GM19468 (cell line): ENCODE results near the gene ATP8B1.

Source experiments
- ATAC-seq: cut with Tn5 transposase; IDR thresholded peaks from one replicate; pipeline ENCODE4 v1.9.1; 2021; ENCODE audit warnings: mild to moderate bottlenecking, moderate library complexity, moderate number of reproducible peaks; ENCODE audit not compliant: unreplicated experiment; ENCODE audit errors: extremely low read depth

ATP8B1 gene

DNA sequence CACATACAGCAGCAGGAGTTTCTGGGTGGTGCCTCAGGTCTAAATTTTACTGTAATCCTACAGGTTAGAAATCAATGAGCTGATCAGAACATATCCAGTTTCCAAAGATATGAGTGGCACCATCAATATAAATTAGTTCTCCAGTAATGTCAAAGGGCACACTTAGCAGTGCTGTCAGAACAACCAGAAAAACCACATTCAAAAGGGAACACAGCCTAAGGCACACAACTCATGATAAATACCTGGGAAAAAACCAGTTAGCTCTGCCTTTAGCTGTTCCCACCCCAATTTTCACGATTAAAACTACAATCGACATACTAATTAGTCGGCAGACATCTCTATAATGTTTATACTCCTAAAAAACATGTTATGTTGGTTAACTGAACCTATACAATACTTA, 31.5 kb downstream of the ATP8B1 start:
- ATAC-seq: no peak

DNA sequence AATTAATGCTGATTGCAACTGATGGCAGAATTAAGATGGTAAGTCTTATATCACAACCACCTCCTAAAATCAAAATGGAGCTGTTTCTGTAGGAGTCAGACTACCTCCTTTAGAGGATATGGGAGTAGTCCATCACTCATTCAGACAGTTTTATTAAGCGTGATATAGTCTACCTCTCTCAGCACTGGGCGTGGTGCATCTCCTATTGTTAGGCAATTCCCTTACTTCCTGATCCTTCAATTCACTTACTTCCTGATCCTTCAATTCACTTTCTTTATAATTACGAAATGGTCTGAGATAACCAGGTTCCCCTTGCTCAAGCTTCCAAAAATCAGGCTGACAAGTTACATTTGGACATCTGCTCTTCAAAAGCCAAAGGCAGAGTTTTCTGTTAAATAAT, 31.9 kb downstream of the ATP8B1 start:
- no peak for ATAC-seq

DNA sequence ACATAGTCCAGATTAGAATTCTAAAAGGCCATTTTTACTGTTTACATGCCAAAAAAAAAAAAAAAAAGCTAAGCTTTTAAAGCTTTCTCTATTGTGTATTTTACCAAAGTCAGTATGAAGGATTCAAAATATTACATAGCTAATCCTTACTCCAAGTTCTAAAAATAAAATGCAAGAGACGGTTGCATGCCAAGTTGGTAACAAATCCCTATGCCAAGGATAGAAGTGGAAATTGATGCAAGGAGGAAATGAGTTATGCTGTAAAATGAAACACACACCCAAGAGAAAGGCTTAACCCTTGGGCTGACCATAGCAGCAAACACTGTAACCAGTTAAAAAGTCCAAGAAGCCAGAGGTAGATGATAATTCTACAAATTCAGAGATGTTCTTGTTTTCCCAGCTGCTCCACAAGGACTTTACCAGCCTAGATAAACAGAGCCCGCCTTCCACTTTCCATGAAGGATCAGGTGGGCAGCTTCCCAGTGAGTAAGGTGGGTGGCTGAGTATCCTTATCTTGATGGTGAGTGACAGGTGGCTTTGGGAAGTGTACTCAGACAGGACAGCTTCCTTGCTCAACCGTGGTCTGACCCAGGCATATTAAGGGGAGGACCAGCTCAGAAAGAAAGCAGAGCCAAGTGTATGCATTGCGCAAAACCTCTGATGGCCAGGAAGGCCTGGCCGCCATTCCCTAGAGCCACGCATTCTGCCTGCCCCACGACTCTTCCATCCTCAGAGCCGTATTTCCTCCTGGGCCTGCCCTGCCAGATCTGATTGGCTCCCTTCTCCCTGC, 34.4 kb downstream of the ATP8B1 start:
- ATAC-seq: no peak

DNA sequence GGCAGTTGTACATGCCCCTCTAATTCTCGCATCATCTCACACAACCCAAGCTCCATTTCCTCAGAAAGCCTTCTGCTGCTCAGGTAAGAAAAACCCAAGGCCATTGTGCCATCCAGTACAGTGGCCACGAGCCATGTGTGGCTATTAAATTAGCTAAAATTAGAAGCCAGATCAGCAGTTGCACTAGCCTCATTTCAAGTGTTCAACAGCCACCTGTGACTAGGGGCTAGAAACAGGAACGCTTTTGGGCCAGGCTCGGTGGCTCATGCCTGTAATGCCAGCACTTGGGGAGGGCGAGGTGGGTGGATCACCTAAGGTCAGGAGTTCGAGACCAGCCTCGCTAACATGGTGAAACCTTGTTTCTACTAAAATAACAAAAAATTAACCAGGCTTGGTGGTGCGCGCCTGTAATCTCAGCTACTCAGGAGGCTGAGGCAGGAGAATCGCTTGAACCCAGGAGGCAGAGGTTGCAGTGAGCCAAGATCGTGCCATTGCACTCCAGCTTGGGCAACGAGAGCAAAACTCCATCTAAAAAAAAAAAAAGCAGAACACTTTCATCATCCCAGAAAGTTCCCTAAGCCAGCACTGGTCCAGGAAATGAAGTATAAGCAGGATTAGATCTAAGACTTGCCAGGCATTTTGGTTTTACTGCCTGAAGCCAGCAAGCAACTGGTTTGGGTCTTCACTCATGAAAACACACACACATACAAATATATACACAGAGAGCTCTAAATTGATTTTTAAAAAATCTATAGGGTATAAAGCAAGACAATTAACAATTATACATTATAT, 35.7 kb downstream of the ATP8B1 start:
- no peak for ATAC-seq

DNA sequence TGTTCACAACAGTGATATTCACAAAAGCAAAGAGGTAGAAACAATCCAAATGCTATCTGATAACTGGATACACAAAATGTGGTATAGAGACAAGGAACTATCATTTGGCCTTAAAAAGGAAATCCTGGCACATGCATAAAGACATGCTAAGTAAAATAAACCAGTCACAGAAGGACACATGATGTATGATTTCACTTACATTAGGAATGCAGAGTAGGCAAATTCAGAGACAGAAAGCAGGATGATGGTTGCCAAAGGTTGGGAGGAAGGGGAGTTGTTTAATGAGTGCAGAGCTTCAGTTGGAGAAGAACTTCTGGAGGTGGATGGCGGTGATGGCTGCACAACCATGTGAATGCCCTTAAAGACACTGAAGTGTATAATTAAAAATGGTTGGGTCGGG, 38.1 kb downstream of the ATP8B1 start:
- no peak for ATAC-seq

DNA sequence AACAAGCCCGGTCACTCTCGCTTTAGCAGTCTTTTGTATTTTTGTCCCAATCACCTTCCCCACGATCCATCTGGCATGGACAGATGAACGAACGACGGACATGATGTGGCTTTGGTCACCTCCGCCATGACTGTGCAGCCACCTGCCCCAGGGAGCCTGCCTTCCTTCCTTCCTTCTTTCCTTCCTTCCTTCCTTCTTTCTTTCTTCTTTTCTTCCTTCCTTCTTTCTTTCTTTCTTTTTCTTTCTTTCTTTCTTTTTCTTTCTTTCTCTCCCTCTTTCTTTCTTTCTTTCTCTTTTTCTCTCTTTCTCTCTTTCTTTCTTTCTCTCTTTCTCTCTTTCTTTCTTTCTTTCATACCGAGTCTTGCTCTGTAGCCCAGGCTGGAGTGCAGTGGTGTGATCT, 39.0 kb downstream of the ATP8B1 start:
- ATAC-seq: no peak

DNA sequence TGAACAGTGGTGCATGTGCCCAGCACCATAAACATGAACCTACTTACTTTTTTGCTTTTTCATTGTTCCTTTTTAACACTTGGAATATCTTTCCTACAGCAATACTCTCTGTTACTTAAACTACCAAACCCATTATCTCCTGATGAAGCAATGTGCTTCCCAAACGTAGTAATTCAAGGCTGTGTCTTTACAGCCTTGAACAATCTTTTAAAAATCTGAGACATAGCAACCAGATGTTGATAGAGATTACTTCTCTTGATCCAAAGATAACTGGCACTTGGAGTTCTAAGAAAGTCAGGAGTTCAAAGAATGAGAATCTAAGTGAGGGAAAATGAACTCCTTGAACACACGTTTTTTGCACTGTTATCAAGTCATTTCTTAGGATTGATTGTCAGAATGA, 40.4 kb downstream of the ATP8B1 start:
- ATAC-seq: no peak

DNA sequence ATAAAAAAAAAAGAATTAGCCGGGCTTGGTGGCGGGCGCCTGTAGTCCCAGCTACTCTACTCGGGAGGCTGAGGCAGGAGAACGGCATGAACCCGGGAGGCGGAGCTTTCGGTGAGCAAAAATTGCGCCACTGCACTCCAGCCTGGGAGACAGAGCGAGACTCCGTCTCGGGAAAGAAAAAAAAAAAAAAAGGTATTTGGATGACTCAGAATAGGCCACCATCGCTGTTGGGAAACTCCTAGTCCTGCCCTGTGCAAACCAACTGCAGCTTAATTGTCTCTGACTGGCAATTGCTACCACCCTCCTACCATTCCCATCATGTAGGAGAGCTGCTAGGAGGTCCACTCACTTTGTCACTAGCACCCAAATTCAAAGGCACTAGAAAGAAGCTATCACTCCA, 43.5 kb downstream of the ATP8B1 start:
- ATAC-seq: no peak

DNA sequence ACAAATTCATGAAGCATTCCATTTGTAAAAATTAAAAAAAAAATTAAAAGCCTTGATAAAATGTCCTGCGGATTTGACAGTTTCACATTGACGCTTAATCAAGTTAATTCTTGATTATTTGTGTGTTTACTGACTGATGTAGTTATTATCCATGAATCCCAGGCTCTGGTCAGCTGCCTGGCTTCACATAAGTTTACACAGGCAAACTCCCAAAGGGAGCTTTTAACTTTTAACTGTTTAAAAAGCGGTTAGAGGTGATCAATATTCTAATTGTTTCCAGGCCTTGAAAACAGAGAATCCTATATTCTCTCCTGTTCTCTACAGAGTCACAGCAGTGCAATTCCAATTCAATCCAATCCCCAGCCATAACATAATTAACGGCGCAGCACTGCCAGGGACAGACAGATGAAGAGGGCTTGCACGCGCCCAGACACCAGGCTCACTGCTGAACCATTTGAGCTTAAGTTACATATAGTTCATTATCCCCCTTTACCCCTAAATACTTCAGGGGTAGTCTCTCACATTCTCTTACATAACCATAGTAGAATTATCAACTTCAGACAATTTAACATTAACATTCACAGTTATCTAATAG, 47.5 kb downstream of the ATP8B1 start:
- no peak for ATAC-seq

DNA sequence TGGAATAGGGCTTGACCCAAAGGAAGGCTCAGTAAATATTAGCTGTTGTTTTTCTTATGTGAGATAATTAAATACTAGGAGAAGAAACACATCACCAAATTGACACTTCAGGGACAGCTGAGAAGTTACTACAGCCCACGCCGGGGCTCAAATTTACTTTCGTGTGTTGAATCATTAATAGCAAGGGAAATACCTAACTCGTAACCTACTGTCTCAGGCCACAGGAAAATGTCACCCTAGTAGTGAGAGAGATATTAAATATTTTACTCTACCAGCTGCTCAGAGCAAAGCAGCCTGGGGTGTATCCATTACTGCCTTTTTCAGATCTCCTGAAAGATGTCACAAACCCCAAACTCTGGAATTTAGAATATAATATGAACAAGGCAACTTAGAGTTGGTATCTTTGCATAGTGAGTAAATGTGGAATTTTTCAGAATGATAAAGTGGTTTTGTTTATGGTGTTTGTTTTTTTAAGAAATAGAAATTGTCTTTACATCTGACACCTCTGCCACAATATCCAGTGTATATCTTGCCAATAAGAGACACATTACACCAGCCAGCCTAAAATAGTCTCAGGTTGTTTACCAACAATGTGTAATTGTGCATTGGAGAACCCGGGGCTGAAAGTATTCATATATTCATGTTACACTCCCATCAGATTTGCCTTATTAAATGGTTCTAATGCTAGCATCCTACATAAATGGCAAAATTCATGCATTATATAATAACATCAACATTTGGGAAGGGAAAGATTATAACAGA, 48.4 kb downstream of the ATP8B1 start:
- peak; percentile 79 for ATAC-seq

DNA sequence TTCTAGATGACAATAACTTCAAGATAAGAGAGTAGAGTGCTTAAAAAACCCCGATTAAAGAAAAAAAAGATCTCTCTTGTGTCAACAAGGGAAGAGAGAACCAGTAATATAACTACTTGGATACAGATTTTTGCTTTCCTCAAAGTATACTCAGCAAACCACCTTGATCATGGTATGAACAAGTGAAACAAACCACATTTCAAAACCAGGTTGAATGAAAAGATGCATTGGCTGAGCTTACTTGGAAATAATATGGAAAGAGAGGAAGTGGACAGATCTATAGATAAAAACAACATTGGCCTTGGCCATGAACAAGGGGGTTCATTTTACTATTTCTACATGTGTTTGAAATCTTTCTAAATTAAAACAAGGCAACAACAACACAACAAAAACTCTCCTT, 50.1 kb downstream of the ATP8B1 start:
- ATAC-seq: no peak

DNA sequence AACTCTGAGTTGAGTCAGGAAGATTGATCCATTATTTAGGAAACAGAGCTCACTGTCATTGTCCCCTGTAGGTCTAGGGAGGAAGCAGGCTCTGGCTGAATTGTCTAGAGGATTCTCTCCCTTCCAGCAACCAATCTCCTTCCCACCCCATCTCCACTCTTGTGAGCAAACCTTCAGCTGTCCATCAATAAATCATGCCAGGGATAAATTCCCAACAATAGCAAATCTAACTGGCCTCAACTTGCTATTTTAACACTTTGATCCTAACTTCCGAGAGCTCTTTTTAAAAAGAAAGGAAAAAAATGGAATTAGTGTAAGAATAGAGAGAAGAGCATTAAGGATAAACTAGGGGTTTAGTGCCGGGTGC, 53.5 kb downstream of the ATP8B1 start:
- no peak for ATAC-seq

DNA sequence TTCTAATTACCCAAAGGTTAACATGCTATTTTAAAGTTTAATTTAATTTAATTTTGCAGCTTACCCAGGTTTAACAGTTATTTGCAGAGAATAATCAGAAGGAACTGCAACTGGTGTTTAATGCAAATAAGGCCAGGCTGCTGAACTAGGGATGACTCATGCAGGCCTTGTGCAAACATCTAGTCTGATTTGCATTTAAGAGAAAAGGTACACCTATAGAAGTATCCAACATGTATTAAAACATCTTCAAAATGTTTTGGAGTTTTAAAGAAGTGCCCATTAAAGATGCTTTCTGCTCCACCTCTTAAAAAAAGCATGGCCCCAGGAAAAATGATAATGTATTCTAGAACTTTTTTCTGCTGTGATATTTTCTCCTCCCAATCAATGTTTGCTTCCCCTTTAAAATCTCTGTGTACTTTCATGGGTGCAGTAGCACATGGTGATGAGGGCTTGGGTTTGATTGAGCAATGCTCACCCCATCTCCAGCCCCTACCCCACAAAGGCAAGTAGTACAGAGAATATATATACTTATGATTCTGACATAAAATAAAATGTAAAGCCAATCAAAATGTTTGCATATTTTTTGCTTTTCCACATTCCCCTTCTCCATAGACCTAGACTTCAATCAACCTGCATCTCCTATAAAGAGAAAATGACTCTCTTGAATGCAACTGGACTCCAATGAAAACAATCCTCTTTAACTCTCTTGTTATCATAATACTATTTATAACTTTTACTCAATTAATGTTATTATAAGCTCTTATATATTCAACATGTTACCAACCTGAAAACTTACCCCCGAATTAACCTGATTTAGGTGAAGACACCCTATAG, 54.1 kb downstream of the ATP8B1 start:
- peak; percentile 72 for ATAC-seq

DNA sequence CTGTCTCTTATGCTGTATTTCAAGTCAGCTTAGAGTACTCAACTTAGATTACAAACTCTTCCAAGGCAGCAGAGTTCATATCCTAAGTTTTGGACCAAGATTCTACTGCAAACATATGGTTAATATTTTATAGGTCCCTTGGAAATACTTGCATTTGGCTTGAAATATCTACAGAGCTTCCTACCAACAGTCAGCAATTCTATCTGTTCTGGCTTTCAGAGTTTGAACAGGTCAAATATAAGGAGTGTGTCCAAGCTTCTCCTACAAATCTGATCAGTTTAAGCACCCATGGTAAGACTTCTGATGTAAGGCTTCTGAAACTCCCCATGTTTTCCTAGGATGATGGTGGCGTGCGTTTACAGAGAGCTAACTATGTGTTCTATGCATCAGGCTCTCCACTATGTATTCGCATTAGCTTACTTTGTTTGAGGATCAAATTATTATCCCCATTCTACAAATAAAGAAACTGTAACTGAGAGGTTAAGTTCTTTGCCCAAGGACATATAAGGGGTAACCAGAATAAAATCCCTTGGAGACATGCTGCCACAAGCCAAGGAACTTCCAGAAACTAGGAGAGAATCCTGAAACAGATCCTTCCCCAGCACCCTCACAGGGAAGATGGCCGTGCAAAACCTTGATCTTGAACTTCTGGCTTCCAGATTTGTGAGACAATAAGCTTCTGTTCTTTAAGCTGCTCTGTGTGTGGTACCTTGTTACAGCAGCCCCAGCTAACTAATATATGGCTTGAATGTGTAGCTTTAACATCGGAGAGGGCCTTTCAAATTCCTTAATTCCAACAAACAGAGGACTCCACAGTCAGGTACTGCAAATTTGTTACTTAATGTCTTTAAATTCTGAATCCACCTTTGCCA, 55.1 kb downstream of the ATP8B1 start:
- no peak for ATAC-seq

DNA sequence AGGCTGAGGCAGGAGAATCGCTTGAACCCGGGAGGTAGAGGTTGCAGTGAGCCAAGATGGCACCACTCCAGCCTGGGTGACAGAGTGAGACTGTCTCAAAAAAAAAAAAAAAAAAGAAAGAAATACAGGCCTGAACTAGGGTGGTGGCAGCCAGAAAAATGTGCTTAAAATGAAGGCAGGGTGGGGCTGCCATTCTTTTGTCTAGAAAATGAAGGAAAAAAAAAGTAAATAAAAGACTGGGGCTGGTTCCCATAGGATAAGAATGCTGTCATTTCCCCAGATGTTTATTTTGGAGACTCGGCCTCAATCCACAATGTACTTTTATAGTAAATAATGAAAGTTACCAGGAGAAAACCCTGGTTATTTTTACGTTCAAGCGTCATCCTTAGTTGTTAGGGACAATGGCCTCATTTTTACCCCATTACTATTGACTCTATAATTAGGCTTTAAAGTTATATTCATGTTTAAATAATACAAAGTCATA, 58.9 kb downstream of the ATP8B1 start:
- ATAC-seq: no peak

DNA sequence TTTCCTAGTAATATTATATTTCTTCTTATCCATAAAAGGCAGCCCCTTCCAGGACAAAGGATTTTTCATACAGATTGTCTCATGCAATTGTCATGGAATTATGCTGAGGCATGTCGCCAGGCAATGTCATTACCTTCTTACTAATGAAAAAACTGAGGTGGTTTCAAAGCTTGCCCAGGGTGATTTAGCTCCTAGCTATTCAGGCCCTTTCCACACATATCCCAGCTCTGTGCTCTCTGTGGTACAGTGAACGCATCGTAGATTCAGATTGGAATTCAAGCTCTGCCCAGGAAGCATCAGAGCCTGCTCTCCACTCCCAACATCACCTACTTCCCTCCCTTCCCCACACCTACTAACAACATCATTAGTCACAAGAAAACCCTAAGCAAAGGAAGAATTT, 60.1 kb downstream of the ATP8B1 start:
- ATAC-seq: no peak

DNA sequence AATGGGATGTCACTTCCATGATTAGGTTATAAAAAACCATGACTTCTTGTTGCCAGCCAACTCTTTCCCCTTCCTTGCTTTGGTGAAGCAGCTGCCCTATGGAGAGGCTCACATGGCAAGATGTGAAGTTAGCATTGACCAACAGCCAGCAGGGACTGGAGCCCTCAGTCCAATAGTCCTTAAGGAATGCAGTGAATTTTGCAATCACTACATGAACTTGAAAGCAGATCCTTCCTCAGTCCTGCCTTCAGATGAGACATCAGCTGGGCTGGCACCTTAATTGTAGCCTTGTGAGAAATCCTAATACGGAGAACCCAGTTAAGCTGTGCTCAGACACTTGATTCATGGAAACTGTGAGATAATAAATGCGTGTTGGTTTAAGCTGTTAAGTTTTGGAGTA, 61.8 kb downstream of the ATP8B1 start:
- no peak for ATAC-seq

DNA sequence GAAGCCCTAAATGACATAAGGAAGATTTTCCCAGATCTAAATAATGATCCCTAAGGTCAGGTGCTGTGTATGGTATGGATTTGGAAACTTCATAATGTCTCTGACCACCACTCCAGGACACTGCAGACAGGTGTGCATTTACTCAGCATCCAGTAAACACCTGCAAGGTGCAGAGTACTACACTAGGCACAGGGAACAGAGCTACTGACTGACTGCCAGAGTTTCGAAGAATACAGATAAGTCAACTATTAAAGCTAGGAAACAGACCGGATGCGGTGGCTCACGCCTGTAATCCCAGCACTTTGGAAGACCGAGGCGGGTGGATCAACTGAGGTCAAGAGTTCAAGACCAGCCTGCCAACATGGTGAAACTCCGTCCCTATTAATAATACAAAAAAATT, 65.0 kb downstream of the ATP8B1 start:
- ATAC-seq: no peak
